Prostate gland (tissue), 2 donors: Measurements from ENCODE around the gene DNAI2. TPM values are rescaled to one million over a fixed set of nuclear protein-coding genes. Genes with fewer than 3 reads are reported as not detected.

ENCODE experiments used
- DNase-seq: peaks from one replicate; pipeline ENCODE4 v3.0.0-alpha.2; 2019; ENCODE audit warnings: low spot score
- H3K27ac ChIP-seq, 2 donors: fragments of 200-600 bp; sonication (generic); 2 replicates each; pipeline ENCODE4 v1.5.1; 2017 to 2019
- H3K27me3 ChIP-seq: fragments of 200-600 bp; sonication (generic); replicated peaks from 2 replicates; pipeline ENCODE4 v1.5.1; 2019; ENCODE audit not compliant: insufficient read depth
- H3K36me3 ChIP-seq, 2 donors: fragments of 200-600 bp; sonication (generic); 1 replicate in 1 of 2; 2 replicates in 1 of 2; pipeline versions ENCODE4 v1.5.1 to v1.8.1; 2017 to 2019
- H3K4me1 ChIP-seq: fragments of 200-600 bp; sonication (generic); replicated peaks from 2 replicates; pipeline ENCODE4 v1.5.1; 2019
- H3K4me3 ChIP-seq, 2 donors: fragments of 200-600 bp; sonication (generic); 2 replicates each; pipeline ENCODE4 v1.5.1; 2017 to 2019
- H3K9me3 ChIP-seq: fragments of 200-600 bp; sonication (generic); 2 replicates; pipeline ENCODE4 v1.5.1; 2017
- CTCF ChIP-seq, 4 experiments: fragments of 200-600 bp in 2 of 4; fragments of 450-650 bp in 2 of 4; sonication (generic) in 2 of 4; IDR thresholded peaks; 1 replicate in 3 of 4; 2 replicates in 1 of 4; pipeline ENCODE4 v1.5.1; 2016 to 2019; ENCODE audit warnings: antibody characterized with exemption in 4 of 4, mild to moderate bottlenecking in 2 of 4, moderate library complexity in 2 of 4
- POLR2A ChIP-seq: fragments of 450-650 bp; IDR thresholded peaks from one replicate; pipeline ENCODE4 v1.6.1; 2016; ENCODE audit warnings: antibody characterized with exemption, mild to moderate bottlenecking
- POLR2AphosphoS5 ChIP-seq: sonication (generic); formaldehyde crosslinking; IDR thresholded peaks from one replicate; pipeline ENCODE4 v1.6.1; 2017; ENCODE audit warnings: antibody characterized with exemption
- WGBS: methylation state at CpG from one replicate; pipeline ENCODE4 v1.1.5; 2018; 5-methylcytosine and 5-hydroxymethylcytosine counted together
- intact Hi-C: fragments of 100-400 bp; cut with DNase I; formaldehyde crosslinking; loops from one replicate; pipeline ENCODE4 v1.14.2; 2022
- total RNA-seq, 2 donors: library from RNA; depleted of rRNA; stranded (reverse); fragments of >200 nt; gene quantifications; one replicate each; pipeline ENCODE4 v1.1.0, GENCODE V29; 2016

DNAI2 gene
- total RNA-seq, 2 donors from 2014 or later, result 4.3 TPM; not detected in 1

GRCh38 chr17:74271281-74271680 lies 2.8 kb upstream of the DNAI2 start:
- no peaks in the 10 kb centered on the region for H3K4me1 ChIP-seq
- no peak for DNase-seq
- H3K9me3 ChIP-seq, result no peaks in the 10 kb centered on the region
- no peak for TF ChIP-seq POLR2A
- TF ChIP-seq POLR2AphosphoS5, result no peak
- no peak for TF ChIP-seq CTCF (IDR thresholded peaks at IDR 0.05)
- H3K36me3 ChIP-seq, result no peaks in the 10 kb centered on the region
- WGBS, result 78% methylated on average over 3 of the region's 3 CpGs
- no peak overlapping the region for H3K4me3 ChIP-seq
- intact Hi-C loops, result no loop called here
- no peak overlapping the region for H3K27ac ChIP-seq
- no peaks in the 10 kb centered on the region for H3K27me3 ChIP-seq

- 65% methylated on average over 13 of the region's 13 CpGs for WGBS
- Histone ChIP-seq H3K9me3 (no peaks in the 10 kb centered on the region), H3K4me3 (no peak overlapping the region), H3K4me1 (no peaks in the 10 kb centered on the region), H3K36me3 (no peaks in the 10 kb centered on the region), H3K27me3 (no peaks in the 10 kb centered on the region), H3K27ac (no peak overlapping the region)
- no peak for DNase-seq
- intact Hi-C loops, result no loop called here
- TF ChIP-seq POLR2A, result no peak
- no peak for TF ChIP-seq POLR2AphosphoS5
- TF ChIP-seq CTCF (IDR thresholded peaks at IDR 0.05), result no peak
Observed at GRCh38 chr17:74271901-74272561, 2.0 kb upstream of the DNAI2 start.

- no peak for TF ChIP-seq POLR2A
- TF ChIP-seq CTCF (IDR thresholded peaks at IDR 0.05), result no peak
- no peak for TF ChIP-seq POLR2AphosphoS5
- 72% methylated on average over 9 of the region's 10 CpGs for whole genome bisulfite sequencing
- H3K27me3 ChIP-seq, result no peaks in the 10 kb centered on the region
- no peaks in the 10 kb centered on the region for H3K9me3 ChIP-seq
- no peak overlapping the region for H3K27ac ChIP-seq
- intact Hi-C loops, result no loop called here
- no peaks in the 10 kb centered on the region for H3K4me1 ChIP-seq
- H3K36me3 ChIP-seq, result no peaks in the 10 kb centered on the region
- DNase-seq, result no peak
- H3K4me3 ChIP-seq, result no peak overlapping the region
Observed at GRCh38 chr17:74272731-74273201, 1.3 kb upstream of the DNAI2 start.

GRCh38 chr17:74274709-74275340 lies 791 bp downstream of the DNAI2 start:
- Histone ChIP-seq H3K4me3 (no peak overlapping the region), H3K4me1 (no peaks in the 10 kb centered on the region), H3K9me3 (no peaks in the 10 kb centered on the region), H3K27me3 (no peaks in the 10 kb centered on the region), H3K36me3 (no peaks in the 10 kb centered on the region), H3K27ac (no peak overlapping the region)
- TF ChIP-seq CTCF (IDR thresholded peaks at IDR 0.05) (no peak), POLR2A (no peak), POLR2AphosphoS5 (no peak)
- no peak for DNase-seq
- 64% methylated on average over 14 of the region's 14 CpGs for WGBS
- intact Hi-C loops, result no loop called here

- Histone ChIP-seq H3K27me3 (no peaks in the 10 kb centered on the region), H3K27ac (no peak overlapping the region), H3K4me3 (no peak overlapping the region), H3K4me1 (no peaks in the 10 kb centered on the region), H3K36me3 (no peaks in the 10 kb centered on the region), H3K9me3 (no peaks in the 10 kb centered on the region)
- WGBS, result 39% methylated on average over 12 of the region's 12 CpGs
- DNase-seq, result no peak
- intact Hi-C loops, result no loop called here
- TF ChIP-seq POLR2AphosphoS5 (no peak), POLR2A (no peak), CTCF (IDR thresholded peaks at IDR 0.05) (no peak)
Observed at GRCh38 chr17:74276051-74276476, 2.0 kb downstream of the DNAI2 start.
